Measurements from ENCODE around the gene CLCN2.

The CLCN2 gene

GRCh38 chr3:184322731-184323487 lies 38.5 kb downstream of the CLCN2 start:
- no peak for DNase-seq

- no peak for DNase-seq
Measured at GRCh38 chr3:184321666-184322065, 39.7 kb downstream of the CLCN2 start.

- peak; percentile 93 for DNase-seq
Measured at GRCh38 chr3:184320104-184320445, 41.3 kb downstream of the CLCN2 start.

GRCh38 chr3:184317201-184317600 lies 44.2 kb downstream of the CLCN2 start:
- DNase-seq = no peak

- DNase-seq = no peak
Measured at GRCh38 chr3:184316792-184317191, 44.6 kb downstream of the CLCN2 start.

GRCh38 chr3:184315871-184316661 lies 45.3 kb downstream of the CLCN2 start:
- no peak for DNase-seq

GRCh38 chr3:184315543-184315867 lies 45.9 kb downstream of the CLCN2 start:
- no peak for DNase-seq

GRCh38 chr3:184314700-184315542 lies 46.5 kb downstream of the CLCN2 start:
- DNase-seq = peak; percentile 65

GRCh38 chr3:184314363-184314699 lies 47.1 kb downstream of the CLCN2 start, which contains the start of gene EIF4G1:
EIF4G1 (plus strand) TSS chr3:184314606; CDS start chr3:184315797, 1,191 bp downstream.
- peak; percentile 92 for DNase-seq

- DNase-seq = no peak
Measured at GRCh38 chr3:184311633-184312032, 49.8 kb downstream of the CLCN2 start.

- no peak for DNase-seq
Measured at GRCh38 chr3:184308744-184309143, 52.7 kb downstream of the CLCN2 start.

GRCh38 chr3:184307915-184308314 lies 53.5 kb downstream of the CLCN2 start:
- no peak for DNase-seq

- no peak for DNase-seq
Measured at GRCh38 chr3:184306341-184306972, 54.9 kb downstream of the CLCN2 start.

GRCh38 chr3:184305577-184305976 lies 55.8 kb downstream of the CLCN2 start:
- DNase-seq = no peak

- no peak for DNase-seq
Measured at GRCh38 chr3:184300378-184300720, 61.1 kb downstream of the CLCN2 start.

GRCh38 chr3:184299488-184300377 lies 61.7 kb downstream of the CLCN2 start:
- DNase-seq = no peak

- peak; percentile 97 for DNase-seq
Measured at GRCh38 chr3:184298759-184299487, 62.5 kb downstream of the CLCN2 start, which contains the start of gene PSMD2. PSMD2 (plus strand) TSS chr3:184299241; CDS start chr3:184299267, 26 bp downstream.

GRCh38 chr3:184296616-184297015 lies 64.8 kb downstream of the CLCN2 start:
- no peak for DNase-seq
